GM19328 (cell line): ENCODE measurements around the gene CEP104.
A peak's percentile ranks its signal among the peaks of the same experiment; 100 is the strongest.

Source experiments
- ATAC-seq: cut with Tn5 transposase; IDR thresholded peaks from one replicate; pipeline ENCODE4 v1.9.1; 2021; ENCODE audit warnings: mild to moderate bottlenecking, moderate library complexity; ENCODE audit not compliant: unreplicated experiment

The CEP104 gene

GRCh38 chr1:3779912-3780416 is 77.0 kb downstream of the CEP104 start:
- no peak for ATAC-seq

- ATAC-seq: no peak
These were observed 77.6 kb downstream of the CEP104 start for GRCh38 chr1:3779265-3779911.

- ATAC-seq: no peak
These were observed 78.3 kb downstream of the CEP104 start for GRCh38 chr1:3778590-3779264.

- ATAC-seq: no peak
These were observed 79.1 kb downstream of the CEP104 start for GRCh38 chr1:3777647-3778589.

- ATAC-seq: no peak
These were observed 79.9 kb downstream of the CEP104 start for GRCh38 chr1:3777078-3777547.

- ATAC-seq: no peak
These were observed 80.6 kb downstream of the CEP104 start for GRCh38 chr1:3776231-3776961.

- no peak for ATAC-seq
These were observed 81.4 kb downstream of the CEP104 start for GRCh38 chr1:3775490-3776230.

- no peak for ATAC-seq
These were observed 82.0 kb downstream of the CEP104 start for GRCh38 chr1:3774946-3775489.

GRCh38 chr1:3774276-3774945 is 82.6 kb downstream of the CEP104 start:
- ATAC-seq: no peak

- no peak for ATAC-seq
These were observed 83.3 kb downstream of the CEP104 start for GRCh38 chr1:3773572-3774275.

- ATAC-seq: peak; percentile 28
These were observed 84.1 kb downstream of the CEP104 start, which contains the start of gene SMIM1 for GRCh38 chr1:3772715-3773571. SMIM1 (plus strand) TSS chr1:3772749; CDS start chr1:3775374, 2,625 bp downstream.

- ATAC-seq: peak; percentile 58
These were observed 84.8 kb downstream of the CEP104 start for GRCh38 chr1:3772027-3772714.

GRCh38 chr1:3771108-3772026 is 85.6 kb downstream of the CEP104 start:
- ATAC-seq: no peak

GRCh38 chr1:3770047-3770765 is 86.8 kb downstream of the CEP104 start:
- no peak for ATAC-seq

GRCh38 chr1:3768811-3769390 is 88.1 kb downstream of the CEP104 start:
- ATAC-seq: no peak
